ENCODE measurements around the gene EIF4G1. TPM values are rescaled to one million over a fixed set of nuclear protein-coding genes. Genes with fewer than 3 reads are reported as not detected.

EIF4G1 gene
- total and polyA plus RNA-seq, 10 of the 15 experiments (the other 5 are each of a cell fraction or from before 2014, with no cell fraction given), result 5.7 to 462 (median 237) TPM

- 4% methylated on average over 16 of the region's 16 CpGs for WGBS (ENCODE audit: insufficient coverage, insufficient replicate concordance, low lambda C conversion rate, missing lambda C conversion rate)
- Histone ChIP-seq H3K9me3 (replicated peaks; ENCODE audit: control insufficient read depth, insufficient read depth, low read length) (no peaks in the 10 kb centered on the region), H3K4me3 (peak overlapping the region; percentile 100), H3K4me1 (ENCODE audit: control insufficient read depth, insufficient read depth, low read length) (peaks cover 3% of the 10 kb centered on the region; the same call in 1 of the 2 replicates), H3K9ac (ENCODE audit: control insufficient read depth, insufficient read depth, low read length) (peak overlapping the region; percentile 99), H3K27me3 (replicated peaks in 1 of 2; ENCODE audit: control insufficient read depth in 2 of 2, insufficient read depth in 2 of 2, low read length in 1 of 2) (no peaks in the 10 kb centered on the region), H2AFZ (ENCODE audit: control insufficient read depth, low read depth, low read length) (no peak overlapping the region), H4K20me1 (ENCODE audit: control insufficient read depth, insufficient read depth) (peaks cover 12% of the 10 kb centered on the region), H3K4me2 (ENCODE audit: control insufficient read depth, insufficient read depth) (peak overlapping the region; percentile 95), H3K27ac (ENCODE audit: control insufficient read depth, insufficient read depth) (peak overlapping the region; percentile 92), H3K36me3 (ENCODE audit: control insufficient read depth in 2 of 2, insufficient read depth in 2 of 2, low read length in 1 of 2) (peaks cover 18 to 28% of the 10 kb centered on the region in 2 experiments), H3K79me2 (ENCODE audit: control insufficient read depth, insufficient read depth, low read length) (peaks cover 58% of the 10 kb centered on the region)
- CTCF ChIA-PET, result no interaction called here
- no TSS peak for BruUV-seq (replicated peaks)
- TF ChIP-seq MYB (IDR thresholded peaks at IDR 0.05; ENCODE audit: borderline replicate concordance, low read depth, low read length), result no peak
- TF ChIP-seq HDAC6 (IDR thresholded peaks at IDR 0.05; ENCODE audit: unreplicated experiment), result no peak
- TF ChIP-seq ZNF24 (IDR thresholded peaks at IDR 0.05), result no peak
- TF ChIP-seq EGR1 (IDR thresholded peaks at IDR 0.05; ENCODE audit: borderline replicate concordance in 1 of 2, low read depth in 2 of 2, low read length in 2 of 2), result no peak
- no peak for TF ChIP-seq TARDBP (IDR thresholded peaks at IDR 0.05; ENCODE audit: borderline replicate concordance)
- no peak for TF ChIP-seq CTCF (IDR thresholded peaks at IDR 0.05 in 2 of 3, conservative IDR thresholded peaks at IDR 0.05 in 1 of 3; ENCODE audit: control insufficient read depth in 2 of 3, extremely low read depth in 1 of 3, insufficient read depth in 1 of 3, low read depth in 3 of 3, low read length in 3 of 3)
- no peak for TF ChIP-seq SMAD5 (IDR thresholded peaks at IDR 0.05; ENCODE audit: low read depth)
- no peak for TF ChIP-seq KDM1A (IDR thresholded peaks at IDR 0.05; ENCODE audit: borderline replicate concordance)
- TF ChIP-seq LARP7 (IDR thresholded peaks at IDR 0.05), result no peak
- intact Hi-C loops (cut with micrococcal nuclease; ENCODE audit: unreplicated experiment), result loop anchor here (2.0 to 5.0 kb wide), 2 partner anchors 17 to 46 kb away; partner anchors contain the start of genes CLCN2, POLR2H and PSMD2
- DNase-seq (ENCODE audit: low read depth, low spot score) (no peak), FAIRE-seq (no peak), ATAC-seq (peak; percentile 7)
- in situ Hi-C loops (cut with MboI), result no loop called here
- SMC1A ChIA-PET (ENCODE audit: uncharacterized antibody, unreplicated experiment), result interaction anchor here (0.9 kb wide), 1 partner anchor 10 kb away, joined by 4 read pairs; no protein-coding TSS in a partner anchor
- POLR2A ChIA-PET, result interaction anchor here (0.7 to 1.0 kb wide), 4 partner anchors 9 to 46 kb away, joined by 3 to 4 read pairs (median 4); no protein-coding TSS in a partner anchor
- RAD21 ChIA-PET (ENCODE audit: unreplicated experiment), result no interaction called here
These were observed 1.7 kb downstream of the EIF4G1 start for GRCh38 chr3:184315871-184316661.
